T47D (cell line): Measurements from ENCODE around the gene ATXN1.
"Not testable (repeated sequence)": the region's sequence is repeated elsewhere in the genome, so short reads cannot be mapped to it uniquely, and the experiment has no call there.

ENCODE experiments used
- DNase-seq, 2 experiments: peaks; one replicate each; pipeline versions ENCODE4 v3.0.0 to v3.0.0-alpha.2; 2011 to 2012; ENCODE audit warnings: low read depth in 1 of 2, low spot score in 1 of 2
- JUND ChIP-seq: IDR thresholded peaks from 2 replicates; pipeline ENCODE4 v1.6.1; 2012; ENCODE audit warnings: low read depth
- in situ Hi-C: cut with HindIII; loops from 2 replicates; pipeline ENCODE4 v1.10.0; 2016; ENCODE audit warnings: low sequenced_read_pairs, low pct_unique_long_range_greater_than_20kb

Gene ATXN1

DNA sequence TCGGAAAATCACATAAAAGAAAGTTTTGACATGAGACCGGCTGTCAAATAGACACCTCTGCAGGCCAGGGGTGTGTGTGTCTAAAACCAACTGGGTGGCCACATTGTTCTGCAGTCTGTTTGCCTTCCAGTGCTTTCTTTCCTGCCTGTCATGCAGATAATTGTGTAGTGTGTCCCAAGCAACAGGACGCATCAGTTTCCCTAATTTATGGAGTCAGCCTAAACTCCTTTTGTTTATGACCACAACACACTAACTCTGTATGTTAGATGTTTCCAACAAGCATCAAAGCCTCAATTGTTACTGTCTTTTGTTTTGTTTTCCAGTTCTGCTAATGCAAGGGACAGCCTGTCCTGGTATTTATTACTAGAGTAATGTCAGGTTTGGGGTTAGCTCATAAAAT lies 205.7 kb downstream of the ATXN1 start:
- in situ Hi-C loops = no loop called here
- no peak for TF ChIP-seq JUND
- no peak for DNase-seq

DNA sequence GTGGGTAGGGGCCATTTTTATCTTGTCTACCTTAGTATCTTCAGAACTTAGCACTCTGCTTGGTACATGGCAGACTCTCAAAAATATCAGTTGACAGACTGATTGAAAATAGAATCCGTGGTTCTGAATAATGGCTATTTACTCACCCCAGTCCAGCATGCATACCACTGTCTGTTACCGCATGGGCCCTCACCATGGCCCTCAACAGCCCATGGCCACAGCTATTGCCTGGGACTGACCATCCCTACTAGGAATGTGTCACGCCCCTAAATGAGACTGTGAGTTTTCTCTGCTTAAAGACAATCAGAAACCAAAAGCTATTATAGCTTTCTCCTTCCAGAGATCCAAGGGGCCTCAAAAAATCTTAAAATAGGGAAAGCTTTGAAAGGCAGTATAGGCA lies 207.7 kb downstream of the ATXN1 start:
- TF ChIP-seq JUND = no peak
- in situ Hi-C loops = no loop called here
- no peak for DNase-seq

DNA sequence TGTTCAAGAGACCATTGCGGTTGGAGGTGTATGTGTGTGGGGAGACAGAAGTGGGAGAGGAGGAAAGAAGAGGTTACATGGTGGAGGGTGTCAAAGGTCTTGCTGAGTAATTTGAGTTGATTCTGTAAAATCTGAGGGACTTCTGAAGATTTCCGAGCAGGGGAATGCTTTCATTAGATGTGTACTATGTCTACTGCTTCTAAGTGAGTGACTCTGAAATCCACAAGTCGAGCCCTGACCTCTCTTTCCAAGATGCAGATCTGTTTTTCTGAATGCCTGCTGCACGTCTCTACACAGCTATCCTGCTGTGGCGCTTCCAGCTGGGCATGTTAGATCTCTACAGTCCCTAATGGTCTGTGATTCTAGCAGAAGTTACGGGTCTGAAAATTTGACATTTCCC lies 209.8 kb downstream of the ATXN1 start:
- in situ Hi-C loops = no loop called here
- TF ChIP-seq JUND = no peak
- no peak for DNase-seq

GRCh38 chr6:16548121-16548520 lies 213.1 kb downstream of the ATXN1 start:
- TF ChIP-seq JUND = no peak
- in situ Hi-C loops = no loop called here
- DNase-seq = no peak

GRCh38 chr6:16547587-16547986 lies 213.7 kb downstream of the ATXN1 start:
- in situ Hi-C loops = no loop called here
- no peak for TF ChIP-seq JUND
- DNase-seq = no peak

DNA sequence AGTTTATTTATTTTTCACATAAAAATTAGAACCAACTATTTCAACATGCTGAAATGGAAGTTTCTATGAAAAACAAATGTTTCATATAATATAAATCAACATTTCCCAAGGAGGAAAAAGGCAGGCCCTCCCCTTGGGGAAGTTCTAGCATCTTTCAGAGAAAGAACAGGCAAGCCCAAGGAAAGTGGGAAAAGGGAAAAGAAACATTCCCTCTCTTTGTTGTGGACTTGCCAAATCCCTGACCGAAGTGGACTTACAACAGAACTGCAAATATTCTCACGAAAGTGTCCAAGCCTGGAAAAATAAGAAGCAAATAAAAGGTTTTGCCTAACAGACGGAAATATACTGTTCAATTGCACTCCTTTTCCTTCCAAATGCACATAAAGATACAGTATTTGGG lies 214.4 kb downstream of the ATXN1 start:
- in situ Hi-C loops = no loop called here
- no peak for TF ChIP-seq JUND
- no peak for DNase-seq

DNA sequence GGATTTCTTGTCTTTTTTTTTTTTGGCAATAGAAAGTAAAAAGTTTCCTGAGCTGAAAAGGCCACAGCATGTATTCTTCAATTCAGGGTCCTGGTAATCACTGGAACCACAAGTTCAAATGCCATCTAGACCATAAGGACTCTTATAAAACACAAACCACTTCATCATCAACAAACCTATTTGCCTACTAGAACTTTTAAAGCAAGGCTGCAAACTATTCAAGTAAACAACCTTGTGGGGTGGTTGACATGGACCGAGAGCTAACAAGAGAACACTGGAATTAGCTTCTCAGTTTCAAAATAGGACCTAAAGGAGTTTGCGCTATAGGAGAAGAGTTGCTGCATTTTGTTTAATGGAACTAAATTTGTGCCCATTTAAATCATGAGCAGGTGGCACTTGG lies 215.9 kb downstream of the ATXN1 start:
- no peak for TF ChIP-seq JUND
- DNase-seq = no peak
- in situ Hi-C loops = no loop called here

DNA sequence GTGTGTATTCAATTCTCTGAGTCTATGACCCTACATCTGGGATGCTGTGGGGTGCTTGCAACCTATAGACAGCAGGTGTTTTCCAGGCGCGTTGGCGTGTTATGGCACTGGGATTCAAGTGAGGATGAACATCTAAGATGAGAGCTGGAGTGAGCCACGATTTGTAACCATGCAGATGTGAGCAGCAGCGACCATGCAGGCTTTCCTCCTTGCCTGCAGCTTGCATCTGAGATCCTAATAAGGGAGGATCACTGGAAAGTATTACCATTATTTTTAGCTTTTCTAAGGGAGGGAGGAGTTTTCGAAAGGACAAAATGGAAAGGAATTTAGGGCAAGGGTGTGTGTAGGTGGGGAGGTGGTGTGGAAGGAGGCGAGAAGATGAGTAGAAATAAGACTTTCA lies 216.7 kb downstream of the ATXN1 start:
- in situ Hi-C loops = no loop called here
- no peak for DNase-seq
- no peak for TF ChIP-seq JUND

- in situ Hi-C loops = no loop called here
- TF ChIP-seq JUND = no peak
- DNase-seq = no peak
These were observed 217.3 kb downstream of the ATXN1 start for GRCh38 chr6:16544006-16544405.

GRCh38 chr6:16543521-16543920 lies 217.7 kb downstream of the ATXN1 start:
- in situ Hi-C loops = no loop called here
- no peak for TF ChIP-seq JUND
- DNase-seq = no peak

DNA sequence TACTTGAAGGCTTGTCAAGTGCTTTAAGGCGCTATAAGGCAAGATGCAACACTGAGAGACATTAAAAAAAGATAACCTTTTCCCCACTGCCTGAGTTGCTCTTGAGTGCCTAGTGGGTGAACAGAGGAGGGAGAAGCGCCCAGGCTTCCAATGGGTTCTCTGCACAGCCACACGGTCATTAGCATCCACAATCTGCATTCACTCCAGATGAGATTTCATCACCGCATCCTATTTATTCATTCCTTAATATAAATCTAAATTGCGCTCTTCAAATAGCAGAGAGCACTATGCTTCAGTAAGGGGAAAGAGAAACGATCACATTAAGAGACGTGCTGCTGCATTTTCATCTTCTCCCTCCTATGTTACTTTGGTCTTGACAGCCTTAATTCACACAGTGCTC lies 219.2 kb downstream of the ATXN1 start:
- in situ Hi-C loops = no loop called here
- DNase-seq = no peak
- no peak for TF ChIP-seq JUND

DNA sequence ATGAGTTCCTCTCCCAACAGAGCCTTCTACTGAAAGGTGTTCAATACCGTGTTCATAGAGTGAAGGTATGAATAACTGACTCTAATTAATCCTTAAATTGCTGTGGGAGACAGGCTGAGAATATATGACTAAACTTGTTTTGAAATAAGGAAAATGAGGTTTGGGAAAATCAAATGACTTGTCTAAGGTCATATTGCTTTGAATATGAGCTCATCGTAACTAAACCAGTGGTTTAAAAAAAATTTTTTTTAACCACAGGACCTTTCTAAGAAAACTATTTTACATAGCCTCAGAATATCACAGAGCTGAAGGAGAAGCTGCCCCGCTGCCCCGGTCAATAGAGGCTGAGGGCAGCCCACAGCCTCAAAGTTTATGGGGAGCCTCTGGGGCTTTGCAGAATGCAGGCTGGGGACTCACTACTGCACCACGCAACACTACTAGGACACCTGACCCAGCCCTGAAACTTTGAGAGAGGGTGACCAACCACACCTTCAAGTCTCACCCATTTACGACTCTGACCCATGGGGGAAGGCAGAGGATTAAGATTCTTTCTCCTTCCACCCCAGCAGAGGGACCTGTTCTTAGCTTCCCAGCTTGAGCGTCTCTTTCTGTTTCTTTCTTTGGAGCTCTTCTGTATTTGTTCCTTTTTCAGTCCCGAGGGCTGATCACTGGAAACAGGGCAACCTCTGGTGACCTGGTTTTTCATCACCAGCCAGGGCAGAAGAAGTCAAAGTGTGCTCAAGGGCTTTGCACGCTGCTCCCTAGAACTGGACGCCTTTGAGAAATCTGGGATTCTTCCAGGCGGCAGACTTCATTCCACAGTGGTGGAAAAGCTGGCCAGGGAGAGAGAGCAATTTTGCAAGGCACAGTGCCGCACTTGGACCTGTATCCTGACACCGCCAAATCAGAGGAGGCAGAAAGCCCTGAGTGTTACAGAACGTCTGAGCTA lies 220.2 kb downstream of the ATXN1 start:
- TF ChIP-seq JUND = no peak
- DNase-seq = no peak
- in situ Hi-C loops = no loop called here

DNA sequence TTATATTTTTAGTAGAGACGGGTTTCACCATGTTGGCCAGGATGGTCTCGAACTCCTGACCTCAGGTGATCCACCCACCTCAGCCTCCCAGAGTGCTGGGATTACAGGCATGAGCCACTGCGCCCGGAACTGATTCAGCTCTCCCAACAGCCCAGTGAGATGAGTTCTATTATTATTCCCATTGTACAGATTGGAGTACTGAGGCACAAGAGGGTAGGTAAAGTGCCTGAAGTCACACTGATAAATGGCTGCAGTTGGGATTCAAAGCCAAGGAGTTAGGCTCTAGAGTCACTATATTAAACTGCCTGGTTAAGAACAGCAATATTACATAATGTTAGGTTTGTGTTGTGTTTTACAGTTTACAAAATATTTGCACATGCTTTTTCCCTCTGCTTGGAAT lies 220.9 kb downstream of the ATXN1 start:
- DNase-seq, in situ Hi-C loops: not testable (repeated sequence)
